AG04450 (cell line): Measurements from ENCODE around the gene BZW2. TPM values are rescaled to one million over a fixed set of nuclear protein-coding genes. Genes with fewer than 3 reads are reported as not detected.

Experiments
- CTCF ChIA-PET: fragments of 300-600, 350-600 bp; formaldehyde crosslinking; extraction: SDS; loops from one replicate; lab custom pipeline; 2022; ENCODE audit warnings: antibody characterized with exemption, inconsistent platforms; lab: Charles Lee
- POLR2A ChIA-PET: fragments of 350-600 bp; formaldehyde crosslinking; extraction: SDS; loops from one replicate; lab custom pipeline; 2021; ENCODE audit warnings: antibody characterized with exemption, inconsistent platforms; lab: Yijun Ruan, JAX
- DNase-seq: peaks from one replicate; pipeline ENCODE4 v3.0.0-alpha.2; 2011; ENCODE audit warnings: low read depth, low spot score
- H3K27ac ChIP-seq: one replicate; pipeline ENCODE4 v1.5.1; 2012; ENCODE audit warnings: low read depth, low read length, control low read depth
- H3K27me3 ChIP-seq: one replicate; pipeline ENCODE4 v1.6.0; 2012; ENCODE audit warnings: low read length; ENCODE audit not compliant: control insufficient read depth, insufficient read depth
- H3K4me3 ChIP-seq: 2 replicates; pipeline ENCODE4 v1.5.1; 2011; ENCODE audit warnings: mild to moderate bottlenecking, low read depth, low read length, control low read depth
- H3K9me3 ChIP-seq: 2 replicates; pipeline ENCODE4 v1.5.1; 2012; ENCODE audit warnings: low read length; ENCODE audit not compliant: control insufficient read depth, insufficient read depth
- polyA plus RNA-seq: library from polyadenylated mRNA; depleted of rRNA; stranded (reverse); fragments of >200 nt; gene quantifications from 2 replicates; pipeline ENCODE4 v1.2.3, GENCODE V29; 2011
- TF ChIP-seq, protein P1 (sequence below): IDR thresholded peaks from 2 replicates; pipeline ENCODE4 v1.5.1; 2011; ENCODE audit warnings: low read depth, low read length, control low read depth, inconsistent platforms

The BZW2 gene
- polyA plus RNA-seq, 1 experiment: 84.4 TPM

DNA sequence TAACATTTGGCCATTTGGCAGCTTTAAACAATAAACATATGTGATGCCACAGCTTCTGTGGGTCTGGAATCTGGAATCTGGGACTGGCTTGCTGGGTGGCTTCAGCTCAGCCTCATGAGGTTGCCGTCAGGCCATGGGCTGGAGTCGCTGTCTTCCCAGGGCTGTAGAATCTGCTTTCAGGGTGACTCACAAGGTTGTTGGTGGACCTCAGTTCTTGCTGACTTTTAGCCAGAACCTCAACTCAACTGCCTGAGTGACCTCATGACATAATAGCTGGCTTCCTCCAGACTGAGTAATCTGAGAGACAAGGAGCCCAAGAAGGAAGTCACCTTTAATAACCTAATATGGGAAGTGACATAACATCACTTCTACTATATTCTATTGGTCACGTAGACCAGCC, 63.0 kb downstream of the BZW2 start:
- Histone ChIP-seq H3K27me3 (no peaks in the 10 kb centered on the region), H3K4me3 (no peak overlapping the region), H3K9me3 (no peaks in the 10 kb centered on the region), H3K27ac (peak overlapping the region; percentile 40)
- ChIA-PET CTCF (interaction anchor here (1.1 kb wide), 1 partner anchor 14 kb away, joined by 3 read pairs; no protein-coding TSS in a partner anchor), POLR2A (interaction anchor here (1.2 kb wide), 1 partner anchor 63 kb away, joined by 3 read pairs; the partner anchor contains the start of genes ANKMY2 and BZW2)
- TF ChIP-seq, protein P1, sequence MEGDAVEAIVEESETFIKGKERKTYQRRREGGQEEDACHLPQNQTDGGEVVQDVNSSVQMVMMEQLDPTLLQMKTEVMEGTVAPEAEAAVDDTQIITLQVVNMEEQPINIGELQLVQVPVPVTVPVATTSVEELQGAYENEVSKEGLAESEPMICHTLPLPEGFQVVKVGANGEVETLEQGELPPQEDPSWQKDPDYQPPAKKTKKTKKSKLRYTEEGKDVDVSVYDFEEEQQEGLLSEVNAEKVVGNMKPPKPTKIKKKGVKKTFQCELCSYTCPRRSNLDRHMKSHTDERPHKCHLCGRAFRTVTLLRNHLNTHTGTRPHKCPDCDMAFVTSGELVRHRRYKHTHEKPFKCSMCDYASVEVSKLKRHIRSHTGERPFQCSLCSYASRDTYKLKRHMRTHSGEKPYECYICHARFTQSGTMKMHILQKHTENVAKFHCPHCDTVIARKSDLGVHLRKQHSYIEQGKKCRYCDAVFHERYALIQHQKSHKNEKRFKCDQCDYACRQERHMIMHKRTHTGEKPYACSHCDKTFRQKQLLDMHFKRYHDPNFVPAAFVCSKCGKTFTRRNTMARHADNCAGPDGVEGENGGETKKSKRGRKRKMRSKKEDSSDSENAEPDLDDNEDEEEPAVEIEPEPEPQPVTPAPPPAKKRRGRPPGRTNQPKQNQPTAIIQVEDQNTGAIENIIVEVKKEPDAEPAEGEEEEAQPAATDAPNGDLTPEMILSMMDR: no peak
- DNase-seq: peak; percentile 73

DNA sequence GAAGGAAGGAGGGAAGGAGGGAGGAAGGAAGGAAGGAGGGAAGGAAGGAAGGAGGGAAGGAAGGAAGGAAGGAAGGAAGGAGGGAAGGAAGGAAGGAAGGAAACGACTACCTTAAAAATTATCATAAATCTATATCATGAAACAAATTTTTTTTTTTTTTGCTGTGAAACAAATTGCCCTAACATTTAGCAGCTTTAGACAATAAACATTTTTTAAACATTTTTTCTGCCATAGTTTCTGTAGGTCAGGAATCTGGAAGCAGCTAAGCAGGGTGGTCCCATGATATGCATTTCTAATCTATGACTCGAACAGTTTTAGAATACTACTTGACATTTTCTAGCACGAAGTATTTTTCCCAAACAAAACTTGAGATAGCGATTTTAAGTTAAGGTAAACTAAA, 64.7 kb downstream of the BZW2 start:
- Histone ChIP-seq H3K9me3 (no peaks in the 10 kb centered on the region), H3K4me3 (no peak overlapping the region), H3K27me3 (no peaks in the 10 kb centered on the region), H3K27ac (no peak overlapping the region)
- no peak for DNase-seq
- ChIA-PET POLR2A (interaction anchor here (0.6 kb wide), 1 partner anchor 88 kb away, joined by 3 read pairs; no protein-coding TSS in a partner anchor), CTCF (no interaction called here)
- TF ChIP-seq, protein P1: no peak

DNA sequence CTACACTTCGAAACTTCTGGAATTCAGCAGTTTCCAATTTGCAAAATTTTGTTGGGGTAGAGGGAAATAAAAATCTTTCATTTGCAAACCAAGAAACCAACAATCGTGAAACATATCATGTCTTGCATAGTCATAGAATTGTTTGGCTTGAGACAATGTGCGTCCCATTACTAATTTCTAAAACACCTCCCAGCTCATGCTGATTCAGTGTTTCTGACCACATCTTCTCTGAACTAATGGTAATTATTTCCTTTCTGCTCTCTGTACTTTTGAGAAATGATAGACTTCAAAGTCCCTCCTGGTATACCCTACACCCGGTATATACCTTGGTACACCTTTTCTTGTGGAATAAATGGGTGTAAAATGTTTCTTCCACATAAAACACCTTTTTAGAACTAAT, 65.7 kb downstream of the BZW2 start:
- DNase-seq: no peak
- TF ChIP-seq, protein P1: no peak
- Histone ChIP-seq H3K4me3 (no peak overlapping the region), H3K27me3 (no peaks in the 10 kb centered on the region), H3K27ac (no peak overlapping the region), H3K9me3 (no peaks in the 10 kb centered on the region)
- CTCF ChIA-PET: no interaction called here
- POLR2A ChIA-PET: no interaction called here

DNA sequence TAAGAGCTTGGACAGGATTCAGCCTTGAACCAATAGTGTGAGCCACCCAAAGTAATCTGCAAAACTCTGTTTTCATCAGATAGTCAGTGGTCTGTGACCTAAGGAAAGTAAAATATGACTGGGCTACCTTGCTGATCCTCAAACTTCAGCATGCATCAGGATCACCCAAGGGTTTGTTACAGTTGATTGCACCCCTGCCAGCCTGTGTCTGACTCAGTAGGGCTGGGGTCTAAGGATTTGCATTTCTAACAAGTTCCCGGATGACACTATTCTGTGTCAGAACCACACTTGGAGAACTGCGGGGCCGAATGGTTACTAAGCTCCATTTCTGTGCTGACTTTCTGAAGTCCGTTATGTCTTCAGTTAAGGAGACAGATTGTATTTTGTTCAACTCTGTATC, 66.9 kb downstream of the BZW2 start:
- CTCF ChIA-PET: no interaction called here
- TF ChIP-seq, protein P1: no peak
- H3K27me3 ChIP-seq: no peaks in the 10 kb centered on the region
- H3K4me3 ChIP-seq: no peak overlapping the region
- DNase-seq: no peak
- H3K27ac ChIP-seq: no peak overlapping the region
- H3K9me3 ChIP-seq: no peaks in the 10 kb centered on the region
- POLR2A ChIA-PET: no interaction called here

GRCh38 chr7:16715928-16716327, 69.9 kb downstream of the BZW2 start:
- no peak for DNase-seq
- Histone ChIP-seq H3K27ac (no peak overlapping the region), H3K4me3 (no peak overlapping the region), H3K27me3 (no peaks in the 10 kb centered on the region), H3K9me3 (no peaks in the 10 kb centered on the region)
- ChIA-PET POLR2A (no interaction called here), CTCF (no interaction called here)
- TF ChIP-seq, protein P1: no peak
